Keratinocyte (primary cell): ENCODE results near the gene DENND4B. TPM values are rescaled to one million over a fixed set of nuclear protein-coding genes. Genes with fewer than 3 reads are reported as not detected.
A peak's percentile ranks its signal among the peaks of the same experiment; 100 is the strongest.

Source experiments
- DNase-seq: peaks from one replicate; pipeline ENCODE4 v3.0.0-alpha.2; 2011; ENCODE audit warnings: low read depth, missing footprints, low spot score
- FAIRE-seq: peaks from 2 replicates; lab custom pipeline; 2011; peaks lifted over from hg19 to GRCh38; lab: Jason Lieb, UNC
- H2AFZ ChIP-seq: 2 replicates; pipeline ENCODE4 v1.6.0; 2012; ENCODE audit warnings: low read length, control low read depth, inconsistent platforms; ENCODE audit not compliant: control insufficient read depth
- H3K27ac ChIP-seq: 2 replicates; pipeline ENCODE4 v1.5.1; 2011; ENCODE audit warnings: low read length; ENCODE audit not compliant: control insufficient read depth, insufficient read depth
- H3K27me3 ChIP-seq: 3 replicates; pipeline ENCODE4 v1.6.0; 2011; ENCODE audit warnings: low read length; ENCODE audit not compliant: control insufficient read depth, insufficient read depth; ENCODE audit errors: extremely low read depth
- H3K36me3 ChIP-seq, 2 experiments: 2 replicates in 1 of 2; 3 replicates in 1 of 2; pipeline ENCODE4 v1.5.1; 2011; ENCODE audit warnings: low read length in 2 of 2, mild to moderate bottlenecking in 1 of 2; ENCODE audit not compliant: control insufficient read depth in 2 of 2, insufficient read depth in 2 of 2; ENCODE audit errors: extremely low read depth in 1 of 2
- H3K4me1 ChIP-seq: 3 replicates; pipeline ENCODE4 v1.5.1; 2011; ENCODE audit warnings: low read length; ENCODE audit not compliant: control insufficient read depth, insufficient read depth; ENCODE audit errors: extremely low read depth
- H3K4me2 ChIP-seq: 3 replicates; pipeline ENCODE4 v1.6.0; 2011; ENCODE audit warnings: low read depth, low read length; ENCODE audit not compliant: control insufficient read depth, insufficient read depth; ENCODE audit errors: extremely low read depth
- H3K4me3 ChIP-seq, 3 experiments: fragments of 200-600 bp in 1 of 3; sonication (generic) in 1 of 3; 2 replicates in 2 of 3; 3 replicates in 1 of 3; pipeline ENCODE4 v1.5.1; 2011 to 2016; ENCODE audit warnings: low read length in 3 of 3, mild to moderate bottlenecking in 3 of 3, control low read depth in 2 of 3, inconsistent platforms in 1 of 3, low read depth in 1 of 3, mixed read lengths in 1 of 3, mixed run types in 1 of 3, moderate library complexity in 1 of 3; ENCODE audit not compliant: control insufficient read depth in 2 of 3, insufficient read depth in 2 of 3; ENCODE audit errors: extremely low read depth in 1 of 3
- H3K79me2 ChIP-seq: 2 replicates; pipeline ENCODE4 v1.6.0; 2012; ENCODE audit warnings: low read length; ENCODE audit not compliant: control insufficient read depth, insufficient read depth
- H3K9ac ChIP-seq: 3 replicates; pipeline ENCODE4 v1.6.0; 2011; ENCODE audit warnings: low read length; ENCODE audit not compliant: control insufficient read depth, insufficient read depth; ENCODE audit errors: extremely low read depth
- H3K9me1 ChIP-seq: 3 replicates; pipeline ENCODE4 v1.6.0; 2011; ENCODE audit warnings: low read length; ENCODE audit not compliant: control insufficient read depth, insufficient read depth; ENCODE audit errors: extremely low read depth
- H3K9me3 ChIP-seq: 2 replicates; pipeline ENCODE4 v1.5.1; 2012; ENCODE audit warnings: low read depth, low read length; ENCODE audit not compliant: control insufficient read depth
- H4K20me1 ChIP-seq: 3 replicates; pipeline ENCODE4 v1.6.0; 2011; ENCODE audit warnings: low read length; ENCODE audit not compliant: control insufficient read depth, insufficient read depth; ENCODE audit errors: extremely low read depth
- CTCF ChIP-seq, 3 experiments: IDR thresholded peaks in 1 of 3; conservative IDR thresholded peaks in 1 of 3; optimal IDR thresholded peaks in 1 of 3; 2 replicates in 2 of 3; 3 replicates in 1 of 3; pipeline versions ENCODE3 to v1.5.1; 2011; ENCODE audit warnings: low read length in 3 of 3, mild to moderate bottlenecking in 3 of 3, moderate library complexity in 2 of 3, control low read depth in 1 of 3, inconsistent platforms in 1 of 3; ENCODE audit not compliant: insufficient read depth in 2 of 3; ENCODE audit errors: extremely low read depth in 1 of 3
- EZH2 ChIP-seq: IDR thresholded peaks from one replicate; pipeline ENCODE4 v1.6.1; 2012; ENCODE audit warnings: inconsistent platforms, mild to moderate bottlenecking, low read length, moderate library complexity
- dilution Hi-C: fragments of 300-500 bp; cut with MboI; formaldehyde crosslinking; loops from one replicate; pipeline ENCODE4 v1.7.0; 2020; ENCODE audit warnings: low sequenced_read_pairs; ENCODE audit not compliant: extremely low pct_ligation_motif_present
- polyA plus RNA-seq, 5 experiments: library from polyadenylated mRNA; depleted of rRNA in 3 of 5; stranded (reverse) in 3 of 5; stranded (forward) in 1 of 5; unstranded in 1 of 5; fragments of >200 nt; gene quantifications; 1 replicate in 1 of 5; 2 replicates in 3 of 5; 3 replicates in 1 of 5; pipeline versions ENCODE4 v1.2.1 to v1.2.3, GENCODE V29; 2011 to 2012; ENCODE audit warnings: missing spikeins in 2 of 5, low read depth in 1 of 5, low replicate concordance in 1 of 5

The DENND4B gene
- polyA plus RNA-seq, 1 donor (not counting 4 experiments of a cell fraction or from before 2014, with no cell fraction given), result 7.9 TPM

- H3K9me3 ChIP-seq, result no peaks in the 10 kb centered on the region
- dilution Hi-C loops, result no loop called here
- TF ChIP-seq EZH2 (no peak), CTCF (optimal IDR thresholded peaks at IDR 0.05 in 1 of 3, IDR thresholded peaks at IDR 0.05 in 1 of 3, conservative IDR thresholded peaks at IDR 0.05 in 1 of 3; ENCODE audit: extremely low read depth in 1 of 3, insufficient read depth in 2 of 3, low read length in 3 of 3) (no peak)
- H3K9ac ChIP-seq, result no peak overlapping the region
- H3K4me3 ChIP-seq, result no peak overlapping the region
- no peaks in the 10 kb centered on the region for H3K9me1 ChIP-seq
- no peak overlapping the region for H3K4me2 ChIP-seq
- H3K36me3 ChIP-seq, result peaks cover 9 to 22% of the 10 kb centered on the region in 2 experiments
- DNase-seq (no peak), FAIRE-seq (no peak)
- H3K4me1 ChIP-seq, result peaks cover 14% of the 10 kb centered on the region
- H3K79me2 ChIP-seq, result peaks cover 21% of the 10 kb centered on the region
- no peak overlapping the region for H2AFZ ChIP-seq
- H4K20me1 ChIP-seq, result no peaks in the 10 kb centered on the region
- H3K27me3 ChIP-seq, result no peaks in the 10 kb centered on the region
- no peak overlapping the region for H3K27ac ChIP-seq
These were observed 48.7 kb upstream of the DENND4B start for GRCh38 chr1:153995202-153995601.

- Histone ChIP-seq H3K4me2 (peak overlapping the region; percentile 98), H3K4me3 (peak overlapping the region; percentile 90 to 99 (median 98)), H3K27me3 (no peaks in the 10 kb centered on the region), H3K36me3 (peaks cover 9 to 22% of the 10 kb centered on the region in 2 experiments), H2AFZ (no peak overlapping the region), H3K9ac (peak overlapping the region; percentile 98), H3K9me3 (no peaks in the 10 kb centered on the region), H3K4me1 (peaks cover 17% of the 10 kb centered on the region), H3K27ac (peak overlapping the region; percentile 96), H4K20me1 (no peaks in the 10 kb centered on the region), H3K9me1 (no peaks in the 10 kb centered on the region), H3K79me2 (peaks cover 21% of the 10 kb centered on the region)
- dilution Hi-C loops, result no loop called here
- DNase-seq, result no peak
- FAIRE-seq, result no peak
- TF ChIP-seq EZH2 (no peak), CTCF (optimal IDR thresholded peaks at IDR 0.05 in 1 of 3, IDR thresholded peaks at IDR 0.05 in 1 of 3, conservative IDR thresholded peaks at IDR 0.05 in 1 of 3; ENCODE audit: extremely low read depth in 1 of 3, insufficient read depth in 2 of 3, low read length in 3 of 3) (no peak)
These were observed 45.3 kb upstream of the DENND4B start for GRCh38 chr1:153991806-153992205.
